DMS153 treated with DMSO at 0.1 percent for 48 hours (cell line): ENCODE results near the gene ZNF644.
"Not testable (repeated sequence)": the region's sequence is repeated elsewhere in the genome, so short reads cannot be mapped to it uniquely, and the experiment has no call there.

Experiments used
- DNase-seq: peaks from one replicate; lab custom pipeline; 2025; ENCODE audit not compliant: unreplicated experiment; lab: John Stamatoyannopoulos, UW

ZNF644 gene

GRCh38 chr1:90928231-90928630 is 93.6 kb downstream of the ZNF644 start:
- not testable (repeated sequence) for DNase-seq

GRCh38 chr1:90927674-90928073 is 94.2 kb downstream of the ZNF644 start:
- DNase-seq = not testable (repeated sequence)

- no peak for DNase-seq
These were observed 94.9 kb downstream of the ZNF644 start for GRCh38 chr1:90926971-90927370.

GRCh38 chr1:90925928-90926869 is 95.6 kb downstream of the ZNF644 start:
- no peak for DNase-seq

- no peak for DNase-seq
These were observed 96.9 kb downstream of the ZNF644 start for GRCh38 chr1:90924982-90925381.

GRCh38 chr1:90922996-90923395 is 98.8 kb downstream of the ZNF644 start:
- no peak for DNase-seq

GRCh38 chr1:90922202-90922601 is 99.6 kb downstream of the ZNF644 start:
- DNase-seq = no peak

GRCh38 chr1:90919900-90920299 is 101.9 kb downstream of the ZNF644 start:
- DNase-seq = no peak

- DNase-seq = no peak
These were observed 102.6 kb downstream of the ZNF644 start for GRCh38 chr1:90919190-90919719.

- DNase-seq = no peak
These were observed 110.5 kb downstream of the ZNF644 start for GRCh38 chr1:90911353-90911752.

GRCh38 chr1:90902672-90903071 is 119.2 kb downstream of the ZNF644 start:
- no peak for DNase-seq

GRCh38 chr1:90899263-90899662 is 122.6 kb downstream of the ZNF644 start:
- no peak for DNase-seq

- not testable (repeated sequence) for DNase-seq
These were observed 128.2 kb downstream of the ZNF644 start for GRCh38 chr1:90893679-90894078.

GRCh38 chr1:90892884-90893283 is 129.0 kb downstream of the ZNF644 start:
- DNase-seq = not testable (repeated sequence)

GRCh38 chr1:90892196-90892595 is 129.6 kb downstream of the ZNF644 start:
- DNase-seq = not testable (repeated sequence)

- DNase-seq = not testable (repeated sequence)
These were observed 130.1 kb downstream of the ZNF644 start for GRCh38 chr1:90891756-90892155.

- no peak for DNase-seq
These were observed 139.6 kb downstream of the ZNF644 start for GRCh38 chr1:90882221-90882620.

GRCh38 chr1:90881034-90881433 is 140.8 kb downstream of the ZNF644 start:
- no peak for DNase-seq

GRCh38 chr1:90879281-90879680 is 142.6 kb downstream of the ZNF644 start:
- DNase-seq = no peak

- DNase-seq = no peak
These were observed 145.7 kb downstream of the ZNF644 start for GRCh38 chr1:90876101-90876500.
